HG02642 (cell line): ENCODE data around the gene REG4.
"Not testable (repeated sequence)": the region's sequence is repeated elsewhere in the genome, so short reads cannot be mapped to it uniquely, and the experiment has no call there.

ENCODE experiments used
- ATAC-seq: cut with Tn5 transposase; IDR thresholded peaks from one replicate; pipeline ENCODE4 v1.9.1; 2021; ENCODE audit warnings: mild to moderate bottlenecking; ENCODE audit not compliant: unreplicated experiment, poor library complexity

Gene REG4

GRCh38 chr1:119811387-119811786, at the start of gene REG4:
Gene REG4, minus strand, starts transcription at chr1:119811460. Its CDS starts 2,691 bp downstream, at chr1:119808769.
- ATAC-seq, result no peak

- no peak for ATAC-seq
Observed at GRCh38 chr1:119859647-119860046, 48.4 kb upstream of the REG4 start.

- ATAC-seq, result not testable (repeated sequence)
Observed at GRCh38 chr1:119858556-119859214, 47.4 kb upstream of the REG4 start.

- no peak for ATAC-seq
Observed at GRCh38 chr1:119858126-119858525, 46.9 kb upstream of the REG4 start.

- ATAC-seq, result no peak
Observed at GRCh38 chr1:119853155-119853554, 41.9 kb upstream of the REG4 start.

- ATAC-seq, result not testable (repeated sequence)
Observed at GRCh38 chr1:119844206-119844605, 32.9 kb upstream of the REG4 start.

GRCh38 chr1:119841306-119841705, 30.0 kb upstream of the REG4 start:
- ATAC-seq, result no peak

- no peak for ATAC-seq
Observed at GRCh38 chr1:119840745-119841144, 29.5 kb upstream of the REG4 start.

GRCh38 chr1:119838236-119838635, 27.0 kb upstream of the REG4 start:
- ATAC-seq, result no peak

GRCh38 chr1:119834990-119835389, 23.7 kb upstream of the REG4 start:
- ATAC-seq, result no peak

- no peak for ATAC-seq
Observed at GRCh38 chr1:119831027-119831426, 19.8 kb upstream of the REG4 start.

- no peak for ATAC-seq
Observed at GRCh38 chr1:119829625-119830024, 18.4 kb upstream of the REG4 start.

- ATAC-seq, result not testable (repeated sequence)
Observed at GRCh38 chr1:119829006-119829405, 17.7 kb upstream of the REG4 start.

GRCh38 chr1:119828266-119828665, 17.0 kb upstream of the REG4 start:
- ATAC-seq, result no peak

GRCh38 chr1:119827010-119827409, 15.8 kb upstream of the REG4 start:
- no peak for ATAC-seq

GRCh38 chr1:119822406-119822805, 11.1 kb upstream of the REG4 start:
- ATAC-seq, result no peak

- no peak for ATAC-seq
Observed at GRCh38 chr1:119818181-119818580, 6.9 kb upstream of the REG4 start.

GRCh38 chr1:119816407-119816806, 5.1 kb upstream of the REG4 start:
- ATAC-seq, result no peak

GRCh38 chr1:119815928-119816327, 4.7 kb upstream of the REG4 start:
- no peak for ATAC-seq

- ATAC-seq, result no peak
Observed at GRCh38 chr1:119815361-119815760, 4.1 kb upstream of the REG4 start.

- ATAC-seq, result no peak
Observed at GRCh38 chr1:119814288-119814687, 3.0 kb upstream of the REG4 start.

GRCh38 chr1:119811985-119812557, 811 bp upstream of the REG4 start:
- no peak for ATAC-seq
